ENCODE data around the gene CXCL12. TPM values are rescaled to one million over a fixed set of nuclear protein-coding genes. Genes with fewer than 3 reads are reported as not detected.

The CXCL12 gene
- 16.2 and 25.2 TPM in 2 replicates for total RNA-seq

DNA sequence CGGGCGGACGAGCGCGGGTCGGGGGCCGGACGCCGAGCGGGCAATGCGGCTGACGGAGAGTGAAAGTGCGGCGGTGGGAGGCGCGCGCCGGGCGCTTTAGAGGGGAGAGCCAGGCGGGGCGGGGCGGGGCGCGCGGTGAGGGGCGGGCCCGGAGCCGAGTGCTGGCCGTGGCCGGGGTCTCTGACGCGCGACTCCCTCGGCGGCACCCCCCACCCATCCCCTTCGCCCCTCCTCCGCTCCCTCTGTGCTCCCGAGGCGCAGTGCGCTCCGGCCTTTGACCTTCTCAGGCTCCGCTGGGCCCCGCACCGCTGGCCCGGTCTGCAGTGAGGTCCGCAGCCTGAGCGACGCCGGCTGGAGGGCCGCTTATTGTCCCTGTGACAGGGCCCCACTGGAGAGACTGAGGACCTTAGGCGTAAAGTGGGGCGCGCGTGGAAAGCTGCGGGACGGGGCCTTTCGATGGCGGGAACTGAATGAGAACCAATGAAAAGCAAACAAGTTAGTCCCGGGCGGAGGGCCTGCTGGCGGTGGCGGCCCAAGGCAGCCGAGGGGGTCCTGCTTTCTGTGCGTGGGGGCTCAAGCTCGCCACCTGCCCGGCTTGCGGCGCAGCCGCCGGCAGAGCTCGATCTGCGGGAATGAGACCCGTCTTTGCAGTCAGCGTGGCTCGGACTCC, at the start of gene CXCL12:
Gene CXCL12 (minus strand): TSS at position 72 of the 670 bp plus-strand sequence. CDS start 92 bp downstream, outside the sequence.

